Measurements from ENCODE around the gene C9orf72.

C9orf72 gene

GRCh38 chr9:27519466-27520465 lies 53.5 kb downstream of the C9orf72 start:
- no peak overlapping the region for H3K4me3 ChIP-seq (ENCODE audit: low read depth, low read length)
- TF ChIP-seq CTCF (IDR thresholded peaks at IDR 0.05; ENCODE audit: borderline replicate concordance, insufficient read depth, low read depth, low read length), result no peak

GRCh38 chr9:27518809-27519208 lies 54.5 kb downstream of the C9orf72 start:
- no peak for TF ChIP-seq CTCF (IDR thresholded peaks at IDR 0.05; ENCODE audit: borderline replicate concordance, insufficient read depth, low read depth, low read length)
- H3K4me3 ChIP-seq (ENCODE audit: low read depth, low read length), result no peak overlapping the region

- no peak overlapping the region for H3K4me3 ChIP-seq (ENCODE audit: low read depth, low read length)
- TF ChIP-seq CTCF (IDR thresholded peaks at IDR 0.05; ENCODE audit: borderline replicate concordance, insufficient read depth, low read depth, low read length), result no peak
Measured at GRCh38 chr9:27518006-27518405, 55.3 kb downstream of the C9orf72 start.

GRCh38 chr9:27514551-27514950 lies 58.7 kb downstream of the C9orf72 start:
- TF ChIP-seq CTCF (IDR thresholded peaks at IDR 0.05; ENCODE audit: borderline replicate concordance, insufficient read depth, low read depth, low read length), result no peak

GRCh38 chr9:27511771-27512170 lies 61.5 kb downstream of the C9orf72 start:
- no peak overlapping the region for H3K4me3 ChIP-seq (ENCODE audit: low read depth, low read length)
- TF ChIP-seq CTCF (IDR thresholded peaks at IDR 0.05; ENCODE audit: borderline replicate concordance, insufficient read depth, low read depth, low read length), result no peak

More at GRCh38 chr9:27514551-27514950, 58.7 kb downstream of the C9orf72 start:
- H3K4me3 ChIP-seq (ENCODE audit: low read depth, low read length), result no peak overlapping the region

- H3K4me3 ChIP-seq (ENCODE audit: low read depth, low read length), result no peak overlapping the region
- no peak for TF ChIP-seq CTCF (IDR thresholded peaks at IDR 0.05; ENCODE audit: borderline replicate concordance, insufficient read depth, low read depth, low read length)
Measured at GRCh38 chr9:27510780-27511179, 62.5 kb downstream of the C9orf72 start.

- no peak for TF ChIP-seq CTCF (IDR thresholded peaks at IDR 0.05; ENCODE audit: borderline replicate concordance, insufficient read depth, low read depth, low read length)
- H3K4me3 ChIP-seq (ENCODE audit: low read depth, low read length), result no peak overlapping the region
Measured at GRCh38 chr9:27506981-27507380, 66.3 kb downstream of the C9orf72 start.
